SK-N-SH treated with all-trans-retinoic acid at 6 μM for 48 hours (cell line): Measurements from ENCODE around the gene RIPOR2.

ENCODE experiments used
- BACH2 ChIP-seq: fragments of 250-450 bp; sonication (Bioruptor Pico); IDR thresholded peaks from 2 replicates; pipeline ENCODE4 v1.9.0; 2021; ENCODE audit warnings: mild to moderate bottlenecking, borderline replicate concordance
- CREB5 ChIP-seq: fragments of 250-450 bp; sonication (Bioruptor Pico); IDR thresholded peaks from 2 replicates; pipeline ENCODE4 v1.5.1; 2020; ENCODE audit warnings: low read depth, mild to moderate bottlenecking, moderate library complexity
- ISL1 ChIP-seq: fragments of 250-450 bp; sonication (Bioruptor Pico); IDR thresholded peaks from 2 replicates; pipeline ENCODE4 v2.1.2; 2022; ENCODE audit warnings: mild to moderate bottlenecking, moderate library complexity
- PATZ1 ChIP-seq: fragments of 250-450 bp; sonication (Bioruptor Pico); IDR thresholded peaks from 2 replicates; pipeline ENCODE4 v1.8.0; 2020; ENCODE audit warnings: mild to moderate bottlenecking, moderate library complexity, borderline replicate concordance
- PPARA ChIP-seq: fragments of 250-450 bp; sonication (Bioruptor Pico); IDR thresholded peaks from 2 replicates; pipeline ENCODE4 v1.5.0; 2020; ENCODE audit warnings: mild to moderate bottlenecking, borderline replicate concordance
- RARB ChIP-seq: fragments of 250-450 bp; sonication (Bioruptor Pico); IDR thresholded peaks from 2 replicates; pipeline ENCODE4 v1.8.0; 2021; ENCODE audit warnings: mild to moderate bottlenecking, moderate library complexity
- ZC3H10 ChIP-seq: fragments of 250-450 bp; sonication (Bioruptor Pico); IDR thresholded peaks from 2 replicates; pipeline ENCODE4 v1.5.1; 2021; ENCODE audit warnings: mild to moderate bottlenecking, moderate library complexity
- TF ChIP-seq, protein P1 (sequence below): fragments of 250-450 bp; sonication (Bioruptor Pico); IDR thresholded peaks from 2 replicates; pipeline ENCODE4 v1.5.0; 2020; ENCODE audit warnings: mild to moderate bottlenecking, moderate library complexity
- TF ChIP-seq, protein P2 (sequence below): fragments of 250-450 bp; sonication (Bioruptor Pico); IDR thresholded peaks from 2 replicates; pipeline ENCODE4 v1.8.0; 2021; ENCODE audit warnings: low read depth, mild to moderate bottlenecking, moderate library complexity, borderline replicate concordance
- TF ChIP-seq, protein P3 (sequence below): fragments of 250-450 bp; sonication (Bioruptor Pico); IDR thresholded peaks from 2 replicates; pipeline ENCODE4 v1.5.1; 2021; ENCODE audit warnings: mild to moderate bottlenecking, moderate library complexity

DNA sequence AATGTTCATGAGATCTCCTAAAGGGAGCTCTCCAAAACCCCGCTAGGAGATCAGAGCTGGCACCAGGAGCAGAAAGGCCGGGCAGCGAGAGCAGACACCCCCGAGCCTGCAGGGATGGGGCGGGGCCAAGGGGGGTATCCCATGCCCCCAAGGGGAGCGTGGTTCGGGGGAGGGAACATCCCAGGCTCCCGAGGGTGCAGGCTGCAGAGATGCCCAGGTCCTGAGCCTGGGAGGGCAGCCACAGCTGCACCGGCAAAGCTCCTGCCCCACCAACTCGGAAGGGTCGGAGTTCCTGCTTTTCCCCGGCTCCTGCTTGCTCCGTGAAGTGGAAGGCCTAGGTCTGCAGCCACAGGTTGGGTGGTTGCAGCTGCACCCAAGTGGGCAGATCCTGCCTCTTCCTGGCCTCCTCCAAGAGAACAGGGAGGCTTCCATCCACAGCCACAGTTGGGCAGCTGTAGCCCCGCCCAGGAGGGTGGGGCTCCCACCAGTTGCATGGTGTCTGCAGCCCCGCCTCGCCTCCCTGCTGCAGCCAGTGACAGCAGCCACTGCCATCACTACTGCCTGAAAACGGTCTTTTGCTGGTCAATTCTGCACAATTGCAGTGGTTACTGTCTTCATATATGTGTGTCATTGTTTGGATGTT is 174.4 kb downstream of the RIPOR2 start:
- TF ChIP-seq RARB (CRISPR knock-in tag): no peak
- no peak for TF ChIP-seq ISL1
- TF ChIP-seq, protein P1, sequence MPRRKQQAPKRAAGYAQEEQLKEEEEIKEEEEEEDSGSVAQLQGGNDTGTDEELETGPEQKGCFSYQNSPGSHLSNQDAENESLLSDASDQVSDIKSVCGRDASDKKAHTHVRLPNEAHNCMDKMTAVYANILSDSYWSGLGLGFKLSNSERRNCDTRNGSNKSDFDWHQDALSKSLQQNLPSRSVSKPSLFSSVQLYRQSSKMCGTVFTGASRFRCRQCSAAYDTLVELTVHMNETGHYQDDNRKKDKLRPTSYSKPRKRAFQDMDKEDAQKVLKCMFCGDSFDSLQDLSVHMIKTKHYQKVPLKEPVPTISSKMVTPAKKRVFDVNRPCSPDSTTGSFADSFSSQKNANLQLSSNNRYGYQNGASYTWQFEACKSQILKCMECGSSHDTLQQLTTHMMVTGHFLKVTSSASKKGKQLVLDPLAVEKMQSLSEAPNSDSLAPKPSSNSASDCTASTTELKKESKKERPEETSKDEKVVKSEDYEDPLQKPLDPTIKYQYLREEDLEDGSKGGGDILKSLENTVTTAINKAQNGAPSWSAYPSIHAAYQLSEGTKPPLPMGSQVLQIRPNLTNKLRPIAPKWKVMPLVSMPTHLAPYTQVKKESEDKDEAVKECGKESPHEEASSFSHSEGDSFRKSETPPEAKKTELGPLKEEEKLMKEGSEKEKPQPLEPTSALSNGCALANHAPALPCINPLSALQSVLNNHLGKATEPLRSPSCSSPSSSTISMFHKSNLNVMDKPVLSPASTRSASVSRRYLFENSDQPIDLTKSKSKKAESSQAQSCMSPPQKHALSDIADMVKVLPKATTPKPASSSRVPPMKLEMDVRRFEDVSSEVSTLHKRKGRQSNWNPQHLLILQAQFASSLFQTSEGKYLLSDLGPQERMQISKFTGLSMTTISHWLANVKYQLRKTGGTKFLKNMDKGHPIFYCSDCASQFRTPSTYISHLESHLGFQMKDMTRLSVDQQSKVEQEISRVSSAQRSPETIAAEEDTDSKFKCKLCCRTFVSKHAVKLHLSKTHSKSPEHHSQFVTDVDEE (CRISPR knock-in tag): no peak
- TF ChIP-seq, protein P2, sequence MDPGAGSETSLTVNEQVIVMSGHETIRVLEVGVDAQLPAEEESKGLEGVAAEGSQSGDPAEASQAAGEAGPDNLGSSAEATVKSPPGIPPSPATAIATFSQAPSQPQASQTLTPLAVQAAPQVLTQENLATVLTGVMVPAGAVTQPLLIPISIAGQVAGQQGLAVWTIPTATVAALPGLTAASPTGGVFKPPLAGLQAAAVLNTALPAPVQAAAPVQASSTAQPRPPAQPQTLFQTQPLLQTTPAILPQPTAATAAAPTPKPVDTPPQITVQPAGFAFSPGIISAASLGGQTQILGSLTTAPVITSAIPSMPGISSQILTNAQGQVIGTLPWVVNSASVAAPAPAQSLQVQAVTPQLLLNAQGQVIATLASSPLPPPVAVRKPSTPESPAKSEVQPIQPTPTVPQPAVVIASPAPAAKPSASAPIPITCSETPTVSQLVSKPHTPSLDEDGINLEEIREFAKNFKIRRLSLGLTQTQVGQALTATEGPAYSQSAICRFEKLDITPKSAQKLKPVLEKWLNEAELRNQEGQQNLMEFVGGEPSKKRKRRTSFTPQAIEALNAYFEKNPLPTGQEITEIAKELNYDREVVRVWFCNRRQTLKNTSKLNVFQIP (CRISPR knock-in tag): no peak
- TF ChIP-seq ZC3H10 (CRISPR knock-in tag): no peak
- no peak for TF ChIP-seq PPARA (CRISPR knock-in tag)
- TF ChIP-seq, protein P3, sequence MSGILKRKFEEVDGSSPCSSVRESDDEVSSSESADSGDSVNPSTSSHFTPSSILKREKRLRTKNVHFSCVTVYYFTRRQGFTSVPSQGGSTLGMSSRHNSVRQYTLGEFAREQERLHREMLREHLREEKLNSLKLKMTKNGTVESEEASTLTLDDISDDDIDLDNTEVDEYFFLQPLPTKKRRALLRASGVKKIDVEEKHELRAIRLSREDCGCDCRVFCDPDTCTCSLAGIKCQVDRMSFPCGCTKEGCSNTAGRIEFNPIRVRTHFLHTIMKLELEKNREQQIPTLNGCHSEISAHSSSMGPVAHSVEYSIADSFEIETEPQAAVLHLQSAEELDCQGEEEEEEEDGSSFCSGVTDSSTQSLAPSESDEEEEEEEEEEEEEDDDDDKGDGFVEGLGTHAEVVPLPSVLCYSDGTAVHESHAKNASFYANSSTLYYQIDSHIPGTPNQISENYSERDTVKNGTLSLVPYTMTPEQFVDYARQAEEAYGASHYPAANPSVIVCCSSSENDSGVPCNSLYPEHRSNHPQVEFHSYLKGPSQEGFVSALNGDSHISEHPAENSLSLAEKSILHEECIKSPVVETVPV (CRISPR knock-in tag): no peak
- TF ChIP-seq BACH2 (CRISPR knock-in tag): no peak
- TF ChIP-seq PATZ1 (CRISPR knock-in tag): no peak
- no peak for TF ChIP-seq CREB5 (CRISPR knock-in tag)
